CD8-positive, alpha-beta memory T cell (primary cell): ENCODE results near the gene FH. TPM values are rescaled to one million over a fixed set of nuclear protein-coding genes. Genes with fewer than 3 reads are reported as not detected.
A peak's percentile ranks its signal among the peaks of the same experiment; 100 is the strongest.

ENCODE experiments used
- CTCF ChIA-PET: fragments of 350-600 bp; sonication (Branson Sonifier 250); formaldehyde crosslinking; loops from one replicate; lab custom pipeline; 2021; ENCODE audit warnings: antibody characterized with exemption; lab: Charles Lee
- POLR2A ChIA-PET: fragments of 350-600 bp; sonication (Branson Sonifier 250); formaldehyde crosslinking; loops from one replicate; lab custom pipeline; 2021; ENCODE audit warnings: antibody characterized with exemption; lab: Charles Lee
- DNase-seq, 5 donors: peaks; one replicate each; pipeline versions ENCODE4 v3.0.0 to v3.0.0-alpha.2; 2020 to 2022; ENCODE audit warnings: mixed read lengths in 1 of 5
- H3K27ac ChIP-seq: one replicate; pipeline ENCODE4 v1.7.0; 2013; ENCODE audit warnings: low read depth, mild to moderate bottlenecking, low read length, moderate library complexity
- H3K27me3 ChIP-seq: 2 replicates; pipeline ENCODE4 v1.7.0; 2013; ENCODE audit warnings: low read length, mild to moderate bottlenecking; ENCODE audit not compliant: insufficient read depth, poor library complexity, severe bottlenecking
- H3K36me3 ChIP-seq: 2 replicates; pipeline ENCODE4 v1.7.0; 2013; ENCODE audit warnings: mild to moderate bottlenecking, low read length, moderate library complexity; ENCODE audit not compliant: insufficient read depth
- H3K4me1 ChIP-seq: 2 replicates; pipeline ENCODE4 v1.7.0; 2013; ENCODE audit warnings: mild to moderate bottlenecking, low read length, moderate library complexity; ENCODE audit not compliant: insufficient read depth
- H3K4me3 ChIP-seq: 2 replicates; pipeline ENCODE4 v1.7.0; 2013; ENCODE audit warnings: mild to moderate bottlenecking, low read length
- H3K9me3 ChIP-seq: 2 replicates; pipeline ENCODE4 v1.7.0; 2013; ENCODE audit warnings: mild to moderate bottlenecking, low read length
- H3K27ac Mint-ChIP-seq, 8 donors: one replicate each; pipeline ENCODE4 v1.8.0; 2020 to 2021; ENCODE audit warnings: mixed read lengths in 8 of 8, mild to moderate bottlenecking in 6 of 8, inconsistent platforms in 3 of 8, moderate library complexity in 3 of 8
- H3K27me3 Mint-ChIP-seq, 2 donors: one replicate each; pipeline ENCODE4 v1.8.0; 2020 to 2021; ENCODE audit warnings: mixed read lengths in 2 of 2, mild to moderate bottlenecking in 1 of 2, moderate library complexity in 1 of 2
- H3K36me3 Mint-ChIP-seq, 3 donors: one replicate each; pipeline ENCODE4 v1.8.0; 2020 to 2021; ENCODE audit warnings: mixed read lengths in 3 of 3, inconsistent platforms in 1 of 3, mild to moderate bottlenecking in 1 of 3
- H3K4me1 Mint-ChIP-seq, 3 donors: one replicate each; pipeline ENCODE4 v1.8.0; 2020 to 2021; ENCODE audit warnings: mixed read lengths in 3 of 3, inconsistent platforms in 1 of 3, mild to moderate bottlenecking in 1 of 3
- H3K4me3 Mint-ChIP-seq, 7 donors: one replicate each; pipeline ENCODE4 v1.8.0; 2020 to 2021; ENCODE audit warnings: mixed read lengths in 7 of 7, mild to moderate bottlenecking in 6 of 7, moderate library complexity in 4 of 7, inconsistent platforms in 2 of 7
- H3K9me3 Mint-ChIP-seq, 5 donors: one replicate each; pipeline ENCODE4 v1.8.0; 2020 to 2022; ENCODE audit warnings: mixed read lengths in 5 of 5, mild to moderate bottlenecking in 3 of 5, moderate library complexity in 2 of 5, inconsistent platforms in 1 of 5
- polyA plus RNA-seq: library from polyadenylated mRNA; unstranded; fragments of 300-500 nt; fragmentation: Illumina TruSeq; gene quantifications from one replicate; pipeline ENCODE4 v1.2.3, GENCODE V29; 2021
- total RNA-seq, 2 experiments: library from RNA; stranded (reverse); gene quantifications; one replicate each; pipeline ENCODE4 v1.2.3, GENCODE V29; 2021

The FH gene
- total and polyA plus RNA-seq, 3 experiments from 2014 or later = 27.2 to 101 (median 99.8) TPM

GRCh38 chr1:241532864-241533263 is 13.3 kb upstream of the FH start:
- Histone ChIP-seq H3K9me3 (no peaks in the 10 kb centered on the region), H3K27ac (no peak overlapping the region), H3K4me3 (no peak overlapping the region), H3K27me3 (no peaks in the 10 kb centered on the region), H3K36me3 (no peaks in the 10 kb centered on the region), H3K4me1 (peaks cover 4% of the 10 kb centered on the region)
- H3K4me3 Mint-ChIP-seq = peak overlapping the region in 3 of 7 donors; percentile 0 to 38 (median 16)
- H3K4me1 Mint-ChIP-seq = peaks cover 8 to 16% (median 14%) of the 10 kb centered on the region in 3 donors
- ChIA-PET CTCF (interaction anchor here (1.2 kb wide), 2 partner anchors 14 to 466 kb away, joined by 3 to 5 read pairs; partner anchors contain the start of genes FH and MAP1LC3C), POLR2A (no interaction called here)
- H3K27me3 Mint-ChIP-seq = no peaks in the 10 kb centered on the region
- H3K27ac Mint-ChIP-seq = no peak overlapping the region
- H3K36me3 Mint-ChIP-seq = peaks cover 0 to 2% (median 0%) of the 10 kb centered on the region in 3 donors
- H3K9me3 Mint-ChIP-seq = no peaks in the 10 kb centered on the region
- DNase-seq = no peak

- H3K4me3 ChIP-seq = peak within 1 kb of the TSS; percentile 71
- peak within 1 kb of the TSS in 7 of 8 donors; percentile 0 to 92 (median 82) for H3K27ac Mint-ChIP-seq
- peaks cover 4% of the 10 kb centered on the region for H3K4me1 ChIP-seq
- H3K27ac ChIP-seq = peak within 1 kb of the TSS; percentile 34
- no peaks in the 10 kb centered on the region for H3K36me3 ChIP-seq
- H3K9me3 ChIP-seq = no peaks in the 10 kb centered on the region
- no peak for DNase-seq
- POLR2A ChIA-PET = no interaction called here
- CTCF ChIA-PET = interaction anchor here (1.2 kb wide), 2 partner anchors 13 to 466 kb away, joined by 3 to 5 read pairs; partner anchors contain the start of genes FH and MAP1LC3C
- no peaks in the 10 kb centered on the region for H3K9me3 Mint-ChIP-seq
- peak within 1 kb of the TSS; percentile 89 to 96 (median 93) for H3K4me3 Mint-ChIP-seq
- peaks cover 0 to 1% of the 10 kb centered on the region in 2 donors for H3K27me3 Mint-ChIP-seq
- H3K4me1 Mint-ChIP-seq = peaks cover 8 to 16% (median 14%) of the 10 kb centered on the region in 3 donors
- H3K36me3 Mint-ChIP-seq = peaks cover 0 to 2% (median 0%) of the 10 kb centered on the region in 3 donors
- no peaks in the 10 kb centered on the region for H3K27me3 ChIP-seq
Measured at GRCh38 chr1:241532162-241532531, 12.6 kb upstream of the FH start, which contains the start of gene KMO. TSS of gene KMO (plus strand) at chr1:241532378. CDS start at chr1:241532445, 67 bp downstream.

- Histone ChIP-seq H3K4me3 (peak overlapping the region; percentile 71), H3K27ac (peak overlapping the region; percentile 34), H3K36me3 (no peaks in the 10 kb centered on the region), H3K9me3 (no peaks in the 10 kb centered on the region), H3K27me3 (no peaks in the 10 kb centered on the region), H3K4me1 (peaks cover 4% of the 10 kb centered on the region)
- H3K27me3 Mint-ChIP-seq = peaks cover 0 to 4% of the 10 kb centered on the region in 2 donors
- H3K36me3 Mint-ChIP-seq = peaks cover 0 to 2% (median 0%) of the 10 kb centered on the region in 3 donors
- DNase-seq = peak in 2 of 5 donors; percentile 61 to 67
- ChIA-PET CTCF (interaction anchor here (1.2 kb wide), 2 partner anchors 12 to 467 kb away, joined by 3 to 5 read pairs; partner anchors contain the start of genes FH and MAP1LC3C), POLR2A (no interaction called here)
- H3K4me1 Mint-ChIP-seq = peaks cover 8 to 16% (median 14%) of the 10 kb centered on the region in 3 donors
- peak overlapping the region; percentile 89 to 96 (median 93) for H3K4me3 Mint-ChIP-seq
- peak overlapping the region; percentile 0 to 92 (median 82) for H3K27ac Mint-ChIP-seq
- H3K9me3 Mint-ChIP-seq = no peaks in the 10 kb centered on the region
Measured at GRCh38 chr1:241531195-241532161, 11.9 kb upstream of the FH start.

- Mint-ChIP-seq H3K4me3 (no peak overlapping the region), H3K27me3 (peaks cover 14 to 36% of the 10 kb centered on the region in 2 donors), H3K36me3 (peaks cover 0 to 2% (median 0%) of the 10 kb centered on the region in 3 donors), H3K9me3 (no peaks in the 10 kb centered on the region), H3K4me1 (peaks cover 7 to 14% (median 12%) of the 10 kb centered on the region in 3 donors), H3K27ac (no peak overlapping the region)
- DNase-seq = no peak
- Histone ChIP-seq H3K9me3 (no peaks in the 10 kb centered on the region), H3K4me1 (peaks cover 3% of the 10 kb centered on the region), H3K36me3 (no peaks in the 10 kb centered on the region), H3K27me3 (no peaks in the 10 kb centered on the region), H3K27ac (no peak overlapping the region), H3K4me3 (no peak overlapping the region)
- ChIA-PET CTCF (no interaction called here), POLR2A (no interaction called here)
Measured at GRCh38 chr1:241527146-241527545, 7.6 kb upstream of the FH start.

- Histone ChIP-seq H3K4me3 (no peak overlapping the region), H3K36me3 (no peaks in the 10 kb centered on the region), H3K27ac (no peak overlapping the region), H3K9me3 (no peaks in the 10 kb centered on the region), H3K27me3 (no peaks in the 10 kb centered on the region), H3K4me1 (no peaks in the 10 kb centered on the region)
- H3K4me1 Mint-ChIP-seq = peaks cover 0 to 4% (median 0%) of the 10 kb centered on the region in 3 donors
- ChIA-PET POLR2A (no interaction called here), CTCF (interaction anchor here (1.5 kb wide), 1 partner anchor 474 kb away, joined by 5 read pairs; the partner anchor contains the start of gene MAP1LC3C)
- DNase-seq = no peak
- H3K27me3 Mint-ChIP-seq = peaks cover 18 to 42% of the 10 kb centered on the region in 2 donors
- no peaks in the 10 kb centered on the region for H3K9me3 Mint-ChIP-seq
- no peak overlapping the region for H3K27ac Mint-ChIP-seq
- no peak overlapping the region for H3K4me3 Mint-ChIP-seq
- no peaks in the 10 kb centered on the region for H3K36me3 Mint-ChIP-seq
Measured at GRCh38 chr1:241525026-241525425, 5.5 kb upstream of the FH start.

GRCh38 chr1:241521718-241522117 is 2.2 kb upstream of the FH start:
- ChIA-PET POLR2A (no interaction called here), CTCF (no interaction called here)
- H3K36me3 ChIP-seq = no peaks in the 10 kb centered on the region
- no peak for DNase-seq
- H3K27me3 Mint-ChIP-seq = peaks cover 18 to 38% of the 10 kb centered on the region in 2 donors
- H3K27me3 ChIP-seq = no peaks in the 10 kb centered on the region
- peaks cover 15 to 23% (median 19%) of the 10 kb centered on the region in 3 donors for H3K4me1 Mint-ChIP-seq
- no peak overlapping the region for H3K4me3 ChIP-seq
- no peak overlapping the region for H3K27ac ChIP-seq
- H3K36me3 Mint-ChIP-seq = peaks cover 0 to 9% (median 0%) of the 10 kb centered on the region in 3 donors
- no peaks in the 10 kb centered on the region for H3K9me3 Mint-ChIP-seq
- no peaks in the 10 kb centered on the region for H3K9me3 ChIP-seq
- no peak overlapping the region for H3K27ac Mint-ChIP-seq
- peaks cover 10% of the 10 kb centered on the region for H3K4me1 ChIP-seq
- peak overlapping the region in 1 of 7 donors; percentile 9 for H3K4me3 Mint-ChIP-seq

GRCh38 chr1:241520080-241520465 is 518 bp upstream of the FH start:
- ChIA-PET CTCF (interaction anchor here (1.5 kb wide), 1 partner anchor 478 kb away, joined by 4 read pairs; the partner anchor contains the start of gene MAP1LC3C), POLR2A (interaction anchor here (0.7 kb wide), 1 partner anchor 21 kb away, joined by 3 read pairs; no protein-coding TSS in a partner anchor)
- Histone ChIP-seq H3K4me1 (peaks cover 10% of the 10 kb centered on the region), H3K27me3 (no peaks in the 10 kb centered on the region), H3K4me3 (peak overlapping the region; percentile 51), H3K9me3 (no peaks in the 10 kb centered on the region), H3K36me3 (no peaks in the 10 kb centered on the region), H3K27ac (no peak overlapping the region)
- Mint-ChIP-seq H3K27me3 (peaks cover 18 to 31% of the 10 kb centered on the region in 2 donors), H3K9me3 (no peaks in the 10 kb centered on the region), H3K36me3 (peaks cover 0 to 19% (median 5%) of the 10 kb centered on the region in 3 donors), H3K4me1 (peaks cover 20 to 30% (median 22%) of the 10 kb centered on the region in 3 donors), H3K27ac (no peak overlapping the region), H3K4me3 (no peak overlapping the region)
- DNase-seq = no peak
